ENCODE data around the gene MTM1.

MTM1 gene

GRCh38 chrX:150712619-150713018 lies 144.2 kb downstream of the MTM1 start:
- H3K27ac ChIP-seq = no peak overlapping the region
- TF ChIP-seq, protein P1, sequence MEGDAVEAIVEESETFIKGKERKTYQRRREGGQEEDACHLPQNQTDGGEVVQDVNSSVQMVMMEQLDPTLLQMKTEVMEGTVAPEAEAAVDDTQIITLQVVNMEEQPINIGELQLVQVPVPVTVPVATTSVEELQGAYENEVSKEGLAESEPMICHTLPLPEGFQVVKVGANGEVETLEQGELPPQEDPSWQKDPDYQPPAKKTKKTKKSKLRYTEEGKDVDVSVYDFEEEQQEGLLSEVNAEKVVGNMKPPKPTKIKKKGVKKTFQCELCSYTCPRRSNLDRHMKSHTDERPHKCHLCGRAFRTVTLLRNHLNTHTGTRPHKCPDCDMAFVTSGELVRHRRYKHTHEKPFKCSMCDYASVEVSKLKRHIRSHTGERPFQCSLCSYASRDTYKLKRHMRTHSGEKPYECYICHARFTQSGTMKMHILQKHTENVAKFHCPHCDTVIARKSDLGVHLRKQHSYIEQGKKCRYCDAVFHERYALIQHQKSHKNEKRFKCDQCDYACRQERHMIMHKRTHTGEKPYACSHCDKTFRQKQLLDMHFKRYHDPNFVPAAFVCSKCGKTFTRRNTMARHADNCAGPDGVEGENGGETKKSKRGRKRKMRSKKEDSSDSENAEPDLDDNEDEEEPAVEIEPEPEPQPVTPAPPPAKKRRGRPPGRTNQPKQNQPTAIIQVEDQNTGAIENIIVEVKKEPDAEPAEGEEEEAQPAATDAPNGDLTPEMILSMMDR (conservative IDR thresholded peaks at IDR 0.05) = no peak

GRCh38 chrX:150715184-150715583 lies 146.8 kb downstream of the MTM1 start:
- TF ChIP-seq, protein P1 (conservative IDR thresholded peaks at IDR 0.05) = no peak
- no peak overlapping the region for H3K27ac ChIP-seq

DNA sequence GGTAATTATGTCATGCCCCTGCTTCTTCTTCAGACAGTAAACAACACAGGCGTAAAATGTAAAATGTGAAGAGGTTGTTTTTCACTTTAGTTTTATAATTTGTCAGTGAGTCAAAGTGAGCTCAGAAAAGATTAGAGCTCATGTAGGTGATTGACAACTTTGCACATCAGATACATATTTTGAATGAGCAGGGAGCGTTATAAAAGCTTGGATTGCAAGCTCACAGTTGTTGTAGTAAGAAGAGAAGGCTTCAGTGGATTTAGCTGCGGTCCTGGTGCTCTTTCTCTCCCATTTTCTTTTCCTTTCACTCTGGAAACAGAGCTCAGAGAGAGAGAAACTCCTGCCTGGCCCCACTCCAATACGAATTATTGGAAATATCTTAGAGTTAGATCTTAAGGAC lies 151.2 kb downstream of the MTM1 start:
- H3K27ac ChIP-seq = no peak overlapping the region
- TF ChIP-seq, protein P1 (conservative IDR thresholded peaks at IDR 0.05) = no peak
